Rectal smooth muscle tissue (tissue), 1 donor: ENCODE measurements around the gene SPAG7.
A peak's percentile ranks its signal among the peaks of the same experiment; 100 is the strongest.

Experiments used
- H3K27ac ChIP-seq: one replicate; pipeline ENCODE4 v1.7.0; 2013; ENCODE audit warnings: low read depth, low read length, inconsistent platforms
- H3K27me3 ChIP-seq: one replicate; pipeline ENCODE4 v1.7.0; 2013; ENCODE audit warnings: low read length; ENCODE audit not compliant: control insufficient read depth, insufficient read depth
- H3K36me3 ChIP-seq: one replicate; pipeline ENCODE4 v1.7.0; 2013; ENCODE audit warnings: low read length; ENCODE audit not compliant: control insufficient read depth, insufficient read depth
- H3K4me1 ChIP-seq: one replicate; pipeline ENCODE4 v1.7.0; 2013; ENCODE audit warnings: low read length; ENCODE audit not compliant: control insufficient read depth, insufficient read depth
- H3K4me3 ChIP-seq: one replicate; pipeline ENCODE4 v1.7.0; 2013; ENCODE audit warnings: low read length
- H3K9ac ChIP-seq: one replicate; pipeline ENCODE4 v1.7.0; 2013; ENCODE audit warnings: low read length

Gene SPAG7

DNA sequence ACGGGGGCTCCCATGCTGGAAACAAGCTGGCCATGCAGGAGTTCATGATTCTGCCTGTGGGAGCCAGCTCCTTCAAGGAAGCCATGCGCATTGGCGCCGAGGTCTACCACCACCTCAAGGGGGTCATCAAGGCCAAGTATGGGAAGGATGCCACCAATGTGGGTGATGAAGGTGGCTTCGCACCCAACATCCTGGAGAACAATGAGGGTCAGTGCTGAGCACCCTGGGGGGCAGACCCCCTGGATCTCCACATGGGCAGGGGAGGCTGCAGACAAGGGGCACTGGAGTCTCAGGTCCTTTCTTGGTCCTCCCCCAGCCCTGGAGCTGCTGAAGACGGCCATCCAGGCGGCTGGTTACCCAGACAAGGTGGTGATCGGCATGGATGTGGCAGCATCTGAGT is 12.5 kb downstream of the SPAG7 start:
- no peak overlapping the region for H3K27ac ChIP-seq
- no peak overlapping the region for H3K9ac ChIP-seq
- peaks cover 5% of the 10 kb centered on the region for H3K4me1 ChIP-seq
- H3K27me3 ChIP-seq, result no peaks in the 10 kb centered on the region
- H3K4me3 ChIP-seq, result no peak overlapping the region
- H3K36me3 ChIP-seq, result peaks cover 11% of the 10 kb centered on the region

DNA sequence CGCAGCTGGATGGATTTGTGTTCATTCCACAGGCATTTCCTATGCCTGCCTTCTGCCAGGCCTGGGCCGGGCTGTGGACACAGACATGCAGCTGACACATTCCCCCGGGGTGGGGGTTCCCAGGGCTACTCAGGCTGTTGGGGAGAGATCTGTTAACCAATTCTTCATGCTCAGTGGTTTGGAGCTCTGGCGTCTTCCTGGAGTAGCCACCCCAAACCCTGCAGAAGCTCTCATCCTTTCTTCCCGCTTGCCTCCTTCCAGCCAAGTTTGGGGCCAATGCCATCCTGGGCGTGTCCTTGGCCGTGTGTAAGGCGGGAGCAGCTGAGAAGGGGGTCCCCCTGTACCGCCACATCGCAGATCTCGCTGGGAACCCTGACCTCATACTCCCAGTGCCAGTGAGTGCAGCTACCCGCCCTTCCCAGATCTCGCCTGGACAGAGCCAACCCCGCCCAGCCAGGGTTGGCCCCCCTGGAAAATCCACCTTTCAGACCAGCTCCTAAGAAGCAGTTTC is 14.1 kb downstream of the SPAG7 start:
- Histone ChIP-seq H3K4me3 (no peak overlapping the region), H3K36me3 (no peaks in the 10 kb centered on the region), H3K4me1 (peaks cover 5% of the 10 kb centered on the region), H3K9ac (no peak overlapping the region), H3K27ac (no peak overlapping the region), H3K27me3 (no peaks in the 10 kb centered on the region)

DNA sequence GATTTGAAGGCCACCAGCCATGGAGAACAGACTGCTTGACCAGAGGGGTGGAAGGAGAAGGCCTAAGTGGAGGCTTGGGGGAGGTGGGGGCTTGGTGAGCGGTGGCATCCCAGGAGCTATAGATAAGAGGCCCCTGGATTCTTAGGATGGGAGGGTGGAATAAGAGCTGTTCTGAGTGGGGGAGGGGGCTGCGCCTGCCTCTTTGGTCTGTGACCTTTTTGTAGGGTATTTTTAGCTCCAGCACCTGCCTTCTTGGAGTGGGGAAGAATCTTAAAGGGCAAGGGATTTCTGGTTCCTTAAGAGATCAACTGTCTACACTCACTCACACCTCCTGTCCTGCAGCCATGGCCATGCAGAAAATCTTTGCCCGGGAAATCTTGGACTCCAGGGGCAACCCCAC is 16.1 kb downstream of the SPAG7 start:
- H3K27ac ChIP-seq, result no peak overlapping the region
- H3K27me3 ChIP-seq, result no peaks in the 10 kb centered on the region
- no peak overlapping the region for H3K9ac ChIP-seq
- no peaks in the 10 kb centered on the region for H3K36me3 ChIP-seq
- H3K4me1 ChIP-seq, result peaks cover 7% of the 10 kb centered on the region
- no peak overlapping the region for H3K4me3 ChIP-seq

DNA sequence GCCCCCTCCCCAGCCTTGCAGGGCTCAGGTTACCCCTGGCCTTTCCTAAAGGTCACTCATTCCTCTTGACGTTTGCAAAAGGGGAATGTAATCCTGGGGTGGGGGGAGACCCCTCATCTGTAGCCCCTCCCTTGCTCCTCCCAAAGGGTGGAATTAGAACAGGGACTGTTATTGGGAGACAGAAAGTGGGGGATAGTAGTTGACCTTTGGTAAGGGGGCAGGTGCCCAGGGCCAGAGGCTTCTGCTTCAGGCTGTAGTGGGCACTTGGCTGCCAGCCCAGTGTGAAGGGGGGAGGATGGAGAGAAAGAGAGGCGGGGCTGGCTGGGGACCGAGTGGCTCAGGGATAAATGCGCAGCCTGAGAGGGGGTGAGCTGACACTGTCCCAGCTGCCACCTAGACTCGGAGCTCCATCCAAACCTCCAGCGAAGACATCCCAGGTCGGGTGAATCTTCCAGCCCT is 16.8 kb downstream of the SPAG7 start, which contains the start of gene ENO3:
TSS of gene ENO3 (plus strand) at position 374 of the 459 bp plus-strand sequence. CDS start 711 bp downstream, outside the sequence.
- peak within 1 kb of the TSS; percentile 81 for H3K9ac ChIP-seq
- peaks cover 4% of the 10 kb centered on the region for H3K36me3 ChIP-seq
- H3K4me3 ChIP-seq, result peak within 1 kb of the TSS; percentile 69
- no peaks in the 10 kb centered on the region for H3K27me3 ChIP-seq
- peak within 1 kb of the TSS; percentile 99 for H3K27ac ChIP-seq
- peaks cover 14% of the 10 kb centered on the region for H3K4me1 ChIP-seq

DNA sequence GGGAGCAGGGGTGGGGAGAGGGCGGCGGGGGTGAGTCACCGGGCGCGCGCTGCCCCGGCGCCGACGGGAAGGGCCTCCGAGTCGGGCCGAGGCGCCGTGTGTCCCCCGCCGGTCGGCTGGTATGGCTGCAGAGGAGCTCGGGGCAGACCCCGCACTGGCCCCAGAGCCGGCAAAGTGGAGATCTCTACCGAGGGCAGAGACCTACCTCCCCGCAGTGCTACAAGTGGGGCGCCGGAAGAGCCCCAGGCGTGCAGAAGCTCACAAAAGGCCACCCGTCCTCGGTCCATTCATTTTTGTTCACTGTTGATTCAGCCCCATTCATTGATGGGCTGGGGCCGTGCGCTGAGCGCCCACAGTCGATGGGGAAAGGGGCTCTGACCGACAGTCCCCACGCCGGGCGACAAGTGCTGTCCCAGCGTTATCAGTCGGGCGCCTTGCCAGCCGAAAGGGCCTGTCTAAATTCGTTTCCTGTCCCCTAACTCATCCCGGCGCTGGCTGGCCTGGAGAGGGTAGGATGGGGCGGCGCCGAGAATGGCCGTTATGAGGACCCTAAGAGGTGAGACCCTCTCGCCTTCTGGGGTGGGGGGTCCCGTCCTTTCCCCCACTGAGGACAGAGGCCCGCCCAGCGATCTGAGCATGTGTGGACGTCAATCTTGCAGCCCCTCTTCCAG is 17.4 kb downstream of the SPAG7 start:
- peaks cover 19% of the 10 kb centered on the region for H3K4me1 ChIP-seq
- peak overlapping the region; percentile 69 for H3K4me3 ChIP-seq
- peak overlapping the region; percentile 99 for H3K27ac ChIP-seq
- H3K27me3 ChIP-seq, result no peaks in the 10 kb centered on the region
- peak overlapping the region; percentile 81 for H3K9ac ChIP-seq
- H3K36me3 ChIP-seq, result peaks cover 10% of the 10 kb centered on the region

DNA sequence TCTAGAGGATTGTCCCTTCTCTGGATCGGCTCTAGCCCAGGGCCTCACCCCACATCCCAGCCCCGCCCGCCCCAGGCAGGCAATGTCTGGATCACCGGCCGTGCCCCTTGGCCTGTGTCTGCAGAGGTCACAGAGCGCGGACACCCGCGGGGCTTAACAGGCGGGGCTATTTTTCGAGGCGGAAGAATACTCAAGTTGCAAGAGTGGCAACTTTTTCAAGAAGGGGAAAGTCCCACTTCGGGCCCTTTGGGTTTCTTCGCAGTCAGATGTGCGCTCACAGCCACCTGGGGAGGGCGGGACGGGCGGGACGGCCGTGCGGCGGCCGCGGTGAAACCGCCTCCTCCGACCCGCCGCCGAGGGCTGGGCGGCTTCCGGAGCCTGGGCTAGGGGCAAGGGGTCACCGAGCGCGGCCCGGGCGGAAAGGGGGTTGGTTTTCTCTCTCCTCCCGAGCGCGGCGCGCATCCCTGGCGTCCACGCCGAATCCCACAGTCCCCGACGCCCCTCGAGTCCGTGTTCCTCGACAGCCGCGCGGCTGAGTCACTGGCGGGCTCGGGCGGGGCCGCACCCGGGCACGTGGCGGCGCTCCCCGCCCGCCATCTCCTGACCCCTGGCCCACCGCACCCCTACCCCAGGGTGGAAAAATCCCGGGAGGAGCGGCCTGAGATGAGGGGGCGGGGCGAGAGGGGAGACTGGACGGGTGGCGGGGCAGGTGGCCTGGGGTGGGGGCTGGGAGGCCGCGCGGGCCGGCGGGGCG is 18.1 kb downstream of the SPAG7 start:
- H3K9ac ChIP-seq, result peak overlapping the region; percentile 46
- H3K4me1 ChIP-seq, result peaks cover 23% of the 10 kb centered on the region

DNA sequence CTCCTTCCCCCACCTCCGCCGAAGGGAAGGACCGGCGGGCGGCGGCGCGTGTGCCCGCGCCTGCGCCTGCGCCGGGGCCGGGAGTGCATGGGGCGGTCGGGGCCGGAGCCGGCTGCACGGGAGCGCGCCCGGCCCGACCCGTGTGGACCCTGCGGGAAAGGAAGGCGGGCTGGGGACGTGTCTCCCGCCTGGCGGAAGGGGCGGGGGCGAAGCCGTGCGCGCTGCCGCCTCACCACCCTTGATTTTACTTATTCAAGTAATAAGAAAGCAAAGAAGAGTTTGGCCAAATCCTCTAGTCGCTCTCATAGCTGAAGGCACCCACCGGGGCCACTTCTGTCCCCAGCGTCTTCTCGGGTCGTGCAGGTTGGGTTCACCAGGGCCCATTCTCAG is 18.7 kb downstream of the SPAG7 start:
- peaks cover 22% of the 10 kb centered on the region for H3K36me3 ChIP-seq
- H3K4me1 ChIP-seq, result peaks cover 23% of the 10 kb centered on the region

More for the DNA sequence above, 18.1 kb downstream of the SPAG7 start:
- H3K36me3 ChIP-seq, result peaks cover 17% of the 10 kb centered on the region
- no peaks in the 10 kb centered on the region for H3K27me3 ChIP-seq
- peak overlapping the region; percentile 67 for H3K4me3 ChIP-seq
- H3K27ac ChIP-seq, result peak overlapping the region; percentile 99

DNA sequence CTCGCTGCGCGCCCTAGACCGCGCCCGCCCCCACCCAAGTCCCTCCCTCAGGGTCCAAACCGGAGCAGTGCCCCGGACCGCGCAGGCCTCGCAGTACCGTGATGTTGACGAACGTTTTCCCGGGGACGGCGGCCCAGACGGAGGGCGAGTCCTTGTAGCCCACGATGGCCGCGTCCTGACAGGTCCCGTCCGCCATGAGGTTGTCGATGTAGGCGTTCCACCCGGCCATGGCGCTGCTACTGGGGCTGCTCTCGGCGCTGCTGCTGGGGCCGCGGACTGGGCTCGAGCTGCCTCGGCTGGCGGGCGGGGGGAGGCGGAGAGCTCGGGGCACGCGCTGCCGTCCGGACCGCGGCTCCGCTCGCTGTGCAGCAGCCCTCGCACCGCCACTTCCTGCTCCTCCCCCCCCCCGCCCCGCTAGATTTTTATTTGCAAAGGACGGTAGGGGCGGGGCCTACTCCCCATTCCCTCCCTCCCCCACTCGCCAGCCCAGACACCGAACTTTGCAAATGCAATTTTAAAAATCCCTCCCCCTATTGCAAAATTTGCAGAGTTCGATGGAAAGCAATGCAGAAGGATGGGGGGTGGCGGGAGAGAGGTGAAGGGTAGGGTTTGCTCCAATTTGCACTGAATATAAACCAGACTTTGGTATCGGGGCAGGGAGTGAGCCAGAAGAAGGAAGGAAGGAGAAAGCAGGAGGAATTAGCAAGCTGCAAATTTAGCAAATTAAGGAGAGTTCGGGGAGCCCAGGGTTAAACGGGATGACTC is 19.3 kb downstream of the SPAG7 start, which contains the start of gene PFN1:
TSS of gene PFN1 (minus strand) at position 365 of the 765 bp plus-strand sequence. CDS start at position 229, 136 bp downstream.
- Histone ChIP-seq H3K9ac (peak within 1 kb of the TSS; percentile 96), H3K27me3 (no peaks in the 10 kb centered on the region), H3K4me1 (peaks cover 23% of the 10 kb centered on the region), H3K4me3 (peak within 1 kb of the TSS; percentile 98), H3K27ac (peak within 1 kb of the TSS; percentile 99), H3K36me3 (peaks cover 24% of the 10 kb centered on the region)

More for the DNA sequence above, 18.7 kb downstream of the SPAG7 start:
- Histone ChIP-seq H3K27ac (peak overlapping the region; percentile 99), H3K27me3 (no peaks in the 10 kb centered on the region), H3K4me3 (peak overlapping the region; percentile 67), H3K9ac (peak overlapping the region; percentile 46)

DNA sequence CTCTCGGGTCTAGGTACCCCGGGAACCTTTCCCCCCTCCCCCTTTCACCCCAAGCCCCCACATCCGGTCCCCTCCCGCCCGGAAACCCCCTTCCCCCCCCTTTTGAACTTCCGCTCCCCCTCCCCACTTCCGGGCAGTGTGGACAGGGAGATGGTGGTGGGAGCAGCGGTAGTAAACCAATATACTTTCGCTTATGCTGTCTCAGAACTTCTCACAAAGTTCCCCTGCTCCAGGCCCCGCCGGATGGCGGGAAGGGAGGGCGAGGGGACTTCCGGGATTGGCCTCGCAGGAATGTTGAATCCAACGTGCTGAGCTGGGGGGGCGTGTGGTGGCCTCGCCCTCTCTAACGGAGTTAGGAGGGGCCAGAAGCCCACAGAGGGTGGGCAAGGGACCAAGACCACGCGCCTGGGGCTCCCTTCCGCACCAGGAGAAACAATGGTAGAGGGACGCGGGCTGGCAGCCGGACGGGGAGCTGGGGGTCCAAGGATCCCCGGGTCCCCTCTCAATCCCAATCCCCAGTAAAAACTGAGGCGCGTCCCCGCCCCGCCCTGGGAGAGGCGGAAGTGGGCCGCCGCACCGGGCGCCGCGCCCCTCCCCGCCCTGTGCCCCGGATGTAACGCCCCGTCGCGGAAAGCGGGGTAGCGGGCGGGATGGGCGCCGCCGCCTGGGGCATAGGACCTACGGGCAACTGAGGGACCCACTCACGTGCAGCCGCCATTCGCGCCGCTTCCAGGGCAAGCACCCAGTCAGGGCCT is 20.0 kb downstream of the SPAG7 start:
- peaks cover 23% of the 10 kb centered on the region for H3K4me1 ChIP-seq
- no peaks in the 10 kb centered on the region for H3K27me3 ChIP-seq
- peak overlapping the region; percentile 96 for H3K9ac ChIP-seq
- H3K4me3 ChIP-seq, result peak overlapping the region; percentile 98
- H3K27ac ChIP-seq, result peak overlapping the region; percentile 99
- peaks cover 32% of the 10 kb centered on the region for H3K36me3 ChIP-seq

DNA sequence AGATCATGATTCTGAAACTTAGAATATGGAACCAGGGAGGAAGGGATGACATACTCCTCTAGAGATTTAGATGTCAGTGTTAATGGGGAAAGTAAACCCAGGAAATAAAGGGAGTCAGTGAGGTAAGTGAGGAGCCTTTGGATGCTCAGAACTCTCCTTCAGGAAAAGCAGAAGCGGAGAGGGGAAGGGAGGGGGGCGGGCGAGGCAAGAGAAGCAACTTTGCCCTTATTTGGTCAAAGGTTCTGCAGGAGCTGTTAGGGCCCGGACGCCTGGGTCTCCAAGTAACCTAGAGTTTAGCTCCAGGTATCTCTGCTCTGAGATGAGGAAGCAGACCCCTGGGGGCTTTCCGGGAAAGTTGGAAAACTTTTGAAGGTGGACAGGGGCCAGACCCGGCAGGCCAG is 20.6 kb downstream of the SPAG7 start:
- Histone ChIP-seq H3K36me3 (peaks cover 35% of the 10 kb centered on the region), H3K27ac (peak overlapping the region; percentile 99), H3K27me3 (no peaks in the 10 kb centered on the region), H3K9ac (peak overlapping the region; percentile 34), H3K4me3 (peak overlapping the region; percentile 98), H3K4me1 (peaks cover 23% of the 10 kb centered on the region)

DNA sequence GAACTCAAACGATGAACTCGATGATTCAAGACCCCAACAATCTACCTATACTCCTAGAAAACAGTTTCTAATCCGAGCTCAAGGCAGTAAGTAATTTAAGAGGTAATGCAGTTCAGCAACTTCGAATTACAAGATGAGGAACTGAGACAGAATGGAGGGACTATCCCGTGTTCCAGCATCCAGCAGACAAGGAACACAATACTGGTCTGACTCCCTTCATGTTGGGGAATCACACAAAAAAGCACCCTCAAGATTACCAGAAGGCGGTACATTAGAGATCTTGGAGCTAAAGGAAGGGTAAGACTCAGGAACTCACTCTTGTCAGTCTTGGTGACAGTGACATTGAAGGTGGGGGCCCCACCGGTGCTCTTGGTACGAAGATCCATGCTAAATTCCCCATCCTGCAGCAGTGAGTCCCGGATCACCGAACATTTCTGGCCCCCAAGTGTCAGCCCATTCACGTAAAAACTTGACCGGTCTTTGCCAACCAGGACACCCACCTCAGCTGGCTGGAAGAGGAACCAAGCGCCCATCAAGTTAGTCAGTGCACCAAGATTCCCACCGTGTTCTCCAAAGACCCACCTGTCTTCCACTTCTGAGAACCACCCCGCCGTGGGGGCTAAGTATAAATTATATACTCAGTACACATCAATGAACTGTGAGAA is 21.2 kb downstream of the SPAG7 start:
- Histone ChIP-seq H3K27me3 (no peaks in the 10 kb centered on the region), H3K9ac (no peak overlapping the region), H3K4me3 (peak overlapping the region; percentile 98), H3K4me1 (peaks cover 21% of the 10 kb centered on the region), H3K36me3 (peaks cover 35% of the 10 kb centered on the region), H3K27ac (peak overlapping the region; percentile 99)
